ENCODE data around the gene ITGA8. TPM values are rescaled to one million over a fixed set of nuclear protein-coding genes. Genes with fewer than 3 reads are reported as not detected.

Gene ITGA8
- total RNA-seq, 1 experiment from 2014 or later, result 0.02 TPM

GRCh38 chr10:15705298-15705697 lies 14.4 kb downstream of the ITGA8 start:
- no TSS peak for BruUV-seq (replicated peaks)
- Histone ChIP-seq H3K27ac (ENCODE audit: low read depth, low read length) (no peak overlapping the region), H3K4me1 (ENCODE audit: control insufficient read depth in 1 of 2, insufficient read depth in 2 of 2, low read length in 2 of 2) (no peaks in the 10 kb centered on the region), H3K79me2 (ENCODE audit: insufficient read depth, low read length) (no peaks in the 10 kb centered on the region), H3K27me3 (ENCODE audit: insufficient read depth, low read length) (peaks cover 40% of the 10 kb centered on the region), H2AFZ (ENCODE audit: low read depth, low read length, poor library complexity, severe bottlenecking) (no peak overlapping the region), H3K4me2 (ENCODE audit: low read length) (no peak overlapping the region), H3K9ac (ENCODE audit: low read length) (no peak overlapping the region), H4K20me1 (ENCODE audit: insufficient read depth) (no peaks in the 10 kb centered on the region), H3K4me3 (replicated peaks in 1 of 2; ENCODE audit: low read depth in 1 of 2, low read length in 2 of 2) (no peak overlapping the region), H3K9me2 (ENCODE audit: insufficient read depth) (no peaks in the 10 kb centered on the region), H3K9me3 (ENCODE audit: control insufficient read depth in 1 of 2, insufficient read depth in 1 of 2, low read depth in 1 of 2, low read length in 2 of 2) (no peaks in the 10 kb centered on the region), H3K36me3 (ENCODE audit: control insufficient read depth in 1 of 2, insufficient read depth in 2 of 2, low read length in 2 of 2) (no peaks in the 10 kb centered on the region)
- POLR2A ChIA-PET, result no interaction called here
- no peak for ATAC-seq
- no peak for DNase-seq (ENCODE audit: low read depth, low spot score)
- intact Hi-C loops (cut with micrococcal nuclease), result no loop called here
- TF ChIP-seq CBX3 (IDR thresholded peaks at IDR 0.05; ENCODE audit: low read depth) (no peak), POLR2A (IDR thresholded peaks at IDR 0.05; ENCODE audit: borderline replicate concordance, extremely low read depth, insufficient read depth, insufficient read length) (no peak), YY1 (IDR thresholded peaks at IDR 0.05; ENCODE audit: extremely low read depth, insufficient replicate concordance, low read depth, low read length) (no peak), POLR2AphosphoS5 (IDR thresholded peaks at IDR 0.05; ENCODE audit: low read depth, low read length) (no peak), REST (IDR thresholded peaks at IDR 0.05; ENCODE audit: low read depth) (no peak), ZNF274 (IDR thresholded peaks at IDR 0.05; ENCODE audit: low read depth, low read length) (no peak), TCF7L2 (IDR thresholded peaks at IDR 0.05; ENCODE audit: borderline replicate concordance, extremely low read depth, insufficient read depth, insufficient read length) (no peak), JUND (IDR thresholded peaks at IDR 0.05) (no peak), SP1 (IDR thresholded peaks at IDR 0.05; ENCODE audit: low read depth) (no peak), MAX (IDR thresholded peaks at IDR 0.05) (no peak), FOSL1 (IDR thresholded peaks at IDR 0.05; ENCODE audit: low read depth) (no peak), EZH2phosphoT487 (IDR thresholded peaks at IDR 0.05; ENCODE audit: borderline replicate concordance) (no peak)
- RAD21 ChIA-PET (ENCODE audit: low non-redundant PET in 1 of 2, low total read pairs in 2 of 2, uncharacterized antibody in 2 of 2, unreplicated experiment in 2 of 2), result no interaction called here
- CTCF ChIA-PET, result no interaction called here
